Ovary (tissue), 3 donors: ENCODE results near the gene RAB2B.

Experiments used
- CTCF ChIP-seq, 3 donors: fragments of 450-650 bp in 2 of 3; fragments of 200-600 bp in 1 of 3; IDR thresholded peaks; one replicate each; pipeline versions ENCODE4 v1.5.1 to v1.8.0; 2016 to 2022; ENCODE audit warnings: antibody characterized with exemption in 3 of 3, mild to moderate bottlenecking in 1 of 3
- EP300 ChIP-seq: sonication (generic); formaldehyde crosslinking; IDR thresholded peaks from one replicate; pipeline ENCODE4 v1.6.1; 2017; ENCODE audit warnings: antibody characterized with exemption
- donor health status: DM: no; HTN: no; CAD: no.

GRCh38 chr14:21509432-21510143 is 32.8 kb upstream of the RAB2B start:
- TF ChIP-seq CTCF (IDR thresholded peaks at IDR 0.05) (no peak), EP300 (no peak)
